GM19023 (cell line): ENCODE data around the gene FXYD6.

ENCODE experiments used
- ATAC-seq: cut with Tn5 transposase; IDR thresholded peaks from one replicate; pipeline ENCODE4 v1.9.1; 2021; ENCODE audit warnings: mild to moderate bottlenecking, moderate library complexity; ENCODE audit not compliant: unreplicated experiment

Gene FXYD6

DNA sequence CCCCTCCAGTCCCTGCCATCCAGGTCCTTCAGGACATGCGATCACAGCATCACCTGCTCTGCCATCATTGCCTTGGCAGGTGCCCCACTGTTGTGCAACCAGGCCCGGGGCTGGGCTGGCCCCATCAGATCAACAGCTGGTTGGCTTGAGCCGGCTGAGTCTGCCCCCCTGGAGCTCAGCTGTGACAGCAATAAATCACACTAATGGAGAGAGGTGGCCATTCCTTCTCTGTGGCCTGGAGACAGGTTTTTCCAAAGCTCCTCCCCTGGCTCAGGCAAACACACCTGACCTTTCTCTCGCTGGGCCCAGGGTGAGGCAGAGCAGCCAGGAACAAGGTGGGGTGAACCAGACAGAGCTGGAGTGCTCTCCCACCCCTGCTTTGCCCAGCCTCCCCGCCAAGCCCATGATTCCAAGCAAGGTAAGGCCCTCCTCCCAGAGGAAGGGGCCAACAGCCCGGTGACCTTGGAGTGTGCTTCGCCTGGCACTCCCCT is 43.0 kb downstream of the FXYD6 start:
- ATAC-seq = no peak

DNA sequence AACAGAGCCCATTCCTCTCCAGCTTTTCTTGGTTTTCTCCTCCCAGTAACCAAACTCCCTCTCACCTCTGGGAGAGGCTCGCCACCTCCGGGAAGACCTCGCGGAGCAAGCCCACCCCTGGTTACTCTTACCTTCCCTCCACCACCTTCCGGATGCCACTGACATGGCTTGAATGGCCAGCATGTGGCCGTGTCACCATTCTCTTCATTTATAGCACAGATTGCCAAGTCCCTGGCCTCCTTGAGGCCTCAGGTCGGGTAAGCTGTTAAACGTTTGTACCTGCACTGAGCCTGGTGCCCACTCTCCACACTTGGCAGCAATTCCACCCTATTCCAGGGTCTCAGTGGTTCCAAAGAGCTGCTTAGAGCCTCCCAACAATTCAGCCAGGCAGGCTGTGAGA is 43.9 kb downstream of the FXYD6 start:
- no peak for ATAC-seq

DNA sequence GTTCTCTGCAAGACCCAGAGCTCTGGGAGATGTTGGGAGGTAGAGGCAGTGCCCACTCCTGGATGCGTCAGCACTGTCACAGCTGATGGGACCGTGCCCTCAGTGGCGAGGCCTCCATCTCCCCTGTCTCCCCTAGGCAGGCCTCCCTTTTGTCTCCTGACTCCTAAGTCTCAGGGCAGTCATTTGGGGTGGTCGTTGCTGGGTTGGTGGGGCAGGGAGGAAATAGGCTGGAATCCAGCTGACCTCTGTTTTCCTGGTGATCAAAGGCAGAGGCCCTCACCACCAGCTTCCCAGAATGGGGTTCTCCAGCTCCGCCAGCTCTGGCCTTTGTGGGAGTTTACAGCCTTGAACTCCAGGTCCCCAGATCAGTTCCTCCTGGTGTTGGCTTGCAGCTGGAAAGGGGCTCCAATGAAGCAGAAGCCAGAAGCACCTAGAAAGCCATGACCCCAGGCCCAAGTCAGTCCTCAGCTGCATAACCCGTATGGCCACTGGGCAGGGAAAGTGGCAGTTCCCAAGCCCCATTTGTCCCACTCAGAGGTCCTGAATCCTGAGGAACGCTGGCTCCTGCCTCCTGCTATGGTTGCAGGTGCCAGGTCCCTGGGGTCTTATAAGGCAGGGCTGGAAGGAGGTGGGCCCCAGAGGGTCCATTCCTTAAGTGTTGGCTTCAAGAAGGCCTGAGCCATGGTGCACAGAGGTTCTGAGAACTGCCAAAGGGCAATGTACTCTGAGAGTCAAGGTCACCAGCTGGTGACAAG is 44.6 kb downstream of the FXYD6 start:
- no peak for ATAC-seq

DNA sequence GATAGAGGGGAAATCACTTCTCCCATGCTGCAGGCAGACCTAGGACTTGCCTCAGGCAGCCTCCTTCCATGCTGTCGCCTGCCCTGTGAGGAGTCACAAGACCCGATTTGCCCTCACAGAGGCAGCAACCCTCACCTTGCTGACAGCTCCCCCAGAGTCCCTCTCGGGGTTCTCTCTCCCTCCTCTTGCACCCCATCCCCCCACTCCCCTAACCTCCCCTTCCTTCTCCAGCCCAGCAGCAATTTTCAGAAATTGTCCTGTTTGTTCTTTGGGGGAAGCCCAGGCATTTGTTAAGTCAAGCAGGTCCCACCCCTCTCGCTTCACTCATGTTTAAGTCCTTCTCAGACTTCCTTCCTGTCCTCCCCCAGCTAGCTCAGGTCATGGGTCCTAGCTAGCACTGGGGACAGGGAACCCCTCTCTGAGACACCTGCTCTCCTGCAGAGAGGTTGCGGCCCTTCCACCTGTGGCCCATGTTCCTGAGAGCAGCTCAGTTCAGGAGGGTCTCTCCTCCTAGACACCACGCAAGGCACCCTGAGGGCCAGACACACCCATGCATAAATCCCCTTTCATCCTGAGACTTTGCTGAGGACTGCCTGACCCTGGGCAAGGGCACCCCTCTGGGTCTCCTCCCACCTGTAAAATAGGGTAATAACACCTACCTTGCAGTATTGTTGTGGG is 45.6 kb downstream of the FXYD6 start:
- no peak for ATAC-seq

DNA sequence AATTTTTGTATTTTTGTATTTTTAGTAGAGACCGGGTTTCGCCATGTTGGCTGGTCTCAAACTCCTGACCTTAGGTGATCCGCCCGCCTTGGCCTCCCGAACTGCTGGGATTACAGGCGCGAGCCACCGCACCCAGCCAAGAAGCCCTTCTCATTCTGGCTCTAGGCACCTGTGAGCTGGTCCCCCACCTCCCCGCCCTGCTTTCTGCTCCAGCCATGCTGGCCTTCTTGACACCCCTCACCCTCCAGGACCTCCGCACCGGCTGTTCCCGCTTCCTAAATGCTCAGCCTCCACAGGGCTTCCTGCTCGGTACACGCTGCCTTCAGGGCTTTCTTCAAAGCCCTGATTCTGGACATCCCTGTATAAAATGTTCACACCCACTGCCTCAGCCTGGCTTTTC is 46.4 kb downstream of the FXYD6 start:
- no peak for ATAC-seq

DNA sequence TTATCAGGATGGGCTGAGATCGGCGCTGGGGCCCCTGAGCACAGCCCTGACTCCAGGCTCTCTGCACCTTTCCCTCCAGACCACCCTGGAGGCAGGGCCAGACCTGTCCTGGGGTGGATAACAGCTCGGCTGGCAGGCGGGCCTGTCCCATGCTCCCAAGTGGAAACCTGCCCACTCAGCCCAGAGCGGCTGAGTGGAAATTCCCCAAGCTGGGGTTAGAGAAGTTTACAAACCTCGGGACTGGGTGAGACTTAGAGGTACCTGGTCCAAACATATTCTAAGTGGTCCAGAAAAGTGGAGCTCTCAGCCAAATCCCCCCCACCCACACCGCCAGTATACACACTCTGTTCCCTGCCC is 47.1 kb downstream of the FXYD6 start:
- ATAC-seq = no peak

DNA sequence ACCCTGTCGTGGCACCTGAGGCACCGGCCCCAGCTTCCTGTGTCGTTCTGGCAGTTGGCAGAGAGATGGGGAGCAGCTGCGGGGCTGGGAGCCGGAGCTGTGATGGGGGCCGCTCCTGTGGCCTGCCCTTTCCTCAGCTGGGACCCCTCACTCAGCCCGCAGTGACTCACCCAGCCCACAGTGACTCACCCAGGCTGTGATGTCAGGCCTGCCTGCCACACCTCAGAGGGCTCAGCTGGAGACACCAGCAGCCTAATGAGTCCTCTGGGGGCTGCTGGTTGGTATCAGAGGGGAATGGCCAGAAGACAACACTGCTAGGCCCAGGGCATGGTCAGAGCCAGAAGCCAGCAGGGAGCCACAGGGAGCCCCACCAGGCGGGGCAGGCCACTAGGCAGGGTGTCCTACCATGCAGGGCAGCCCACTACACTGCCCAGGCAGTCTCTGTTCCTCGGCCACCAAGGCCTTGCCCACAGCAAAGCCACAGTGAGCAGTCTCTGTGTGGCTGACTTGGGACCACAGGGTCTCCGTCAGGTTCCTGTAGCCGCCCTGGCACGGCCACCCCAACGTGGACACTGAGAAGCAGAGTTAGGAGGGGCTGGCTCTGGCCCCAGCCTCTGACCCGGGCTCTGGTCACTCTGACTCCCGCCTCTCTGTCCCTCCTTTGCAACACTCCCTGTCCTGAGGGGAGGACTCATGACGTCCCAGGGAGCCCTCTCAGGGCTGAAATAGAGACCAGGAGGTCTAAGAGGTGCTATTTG is 47.7 kb downstream of the FXYD6 start:
- ATAC-seq = no peak

DNA sequence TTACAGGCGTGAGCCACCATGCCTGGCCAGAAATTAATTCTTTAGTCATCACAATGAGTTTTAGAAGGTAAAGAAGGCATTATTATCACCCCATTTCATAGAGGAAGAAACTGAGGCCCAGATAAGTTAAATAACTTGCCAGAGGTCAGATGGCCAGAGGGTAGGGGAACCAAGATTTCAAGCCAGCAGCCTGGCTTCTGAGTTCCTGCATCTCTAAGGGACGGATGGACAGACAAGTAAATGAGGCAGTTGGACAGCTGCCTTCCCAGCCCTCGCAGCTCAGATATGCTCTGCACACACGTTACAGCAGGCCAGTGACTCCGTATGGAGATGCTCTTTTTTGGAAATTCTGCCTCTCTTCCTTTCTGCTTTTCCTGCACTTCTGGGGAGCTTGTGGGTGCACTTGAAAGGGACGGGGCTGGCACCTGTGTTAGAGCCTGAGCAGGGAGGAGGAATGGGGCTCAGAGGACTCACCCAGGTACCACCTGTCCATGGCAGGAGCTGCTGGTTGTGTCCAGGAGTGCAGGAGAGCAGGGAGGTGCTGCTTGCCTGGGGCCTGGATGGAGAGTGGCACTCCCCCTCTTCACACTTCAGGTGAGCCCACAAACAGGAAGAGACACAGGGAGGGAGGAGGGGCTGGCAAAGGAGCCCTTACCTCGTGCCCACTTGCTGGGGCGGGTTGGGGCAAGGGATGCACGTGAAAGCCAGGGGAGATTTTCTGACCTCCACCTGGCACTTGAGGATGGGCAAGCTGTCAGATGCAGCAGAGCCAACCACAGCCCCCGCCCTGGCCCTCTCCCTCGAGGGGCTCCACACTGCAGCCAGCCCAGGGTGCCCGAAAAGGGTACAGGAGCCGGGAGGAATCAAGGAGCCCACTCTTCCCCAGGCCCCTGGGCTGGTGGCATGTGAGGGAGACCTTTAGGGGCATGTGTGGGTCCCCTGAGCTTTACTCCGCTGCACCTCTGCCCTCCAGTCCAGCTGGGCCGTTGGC is 48.6 kb downstream of the FXYD6 start:
- no peak for ATAC-seq

DNA sequence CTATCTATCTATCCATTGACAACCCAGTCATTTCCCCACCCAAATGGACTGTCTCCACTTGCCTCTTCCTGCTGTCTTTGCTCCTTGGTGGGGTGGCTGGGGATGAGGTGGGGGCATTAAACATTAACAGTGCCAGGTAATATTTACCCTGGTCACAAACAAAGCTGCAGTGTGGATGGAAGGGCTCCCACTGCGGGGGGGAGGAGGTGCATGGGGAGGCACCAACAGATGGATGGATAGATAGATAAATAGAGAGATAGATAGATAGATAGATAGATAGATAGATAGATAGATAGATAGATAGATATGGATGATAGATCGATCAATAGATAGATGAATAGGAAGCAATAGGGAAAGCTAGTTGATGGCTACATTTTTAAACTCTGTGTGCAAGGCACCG is 49.6 kb downstream of the FXYD6 start:
- ATAC-seq = no peak

GRCh38 chr11:117826190-117826570 is 50.3 kb downstream of the FXYD6 start:
- no peak for ATAC-seq

DNA sequence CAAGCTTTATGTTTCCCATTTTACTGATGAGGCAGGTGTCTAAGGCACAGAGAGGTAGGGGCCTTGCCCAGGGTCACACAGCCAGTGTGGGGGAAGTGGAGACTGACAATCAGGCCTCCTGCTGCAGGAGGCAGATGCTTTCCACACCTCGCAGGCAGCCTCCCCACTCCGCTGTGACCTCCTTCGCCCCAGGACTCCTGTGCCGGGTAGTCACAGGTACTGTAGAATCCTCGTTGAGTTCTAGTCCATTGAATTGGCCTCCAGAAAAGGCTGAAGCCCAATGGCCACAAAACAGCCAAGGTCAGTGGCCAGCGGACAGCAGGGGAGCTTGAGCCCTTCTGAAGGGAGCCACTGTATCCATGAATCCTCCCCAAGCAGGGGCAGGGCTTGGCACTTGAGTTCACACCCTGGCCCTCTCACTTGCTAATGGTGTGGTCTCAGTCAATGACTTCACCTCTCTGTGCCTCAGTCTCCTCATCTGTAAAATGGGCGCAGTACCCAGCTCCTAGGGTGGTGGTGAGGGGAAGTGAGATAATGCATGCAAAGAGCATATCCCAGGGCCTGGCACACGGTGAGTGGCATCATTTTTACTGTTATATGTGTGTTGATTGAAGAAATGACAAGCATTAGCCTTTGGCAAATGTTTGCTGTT is 50.8 kb downstream of the FXYD6 start:
- ATAC-seq = no peak

DNA sequence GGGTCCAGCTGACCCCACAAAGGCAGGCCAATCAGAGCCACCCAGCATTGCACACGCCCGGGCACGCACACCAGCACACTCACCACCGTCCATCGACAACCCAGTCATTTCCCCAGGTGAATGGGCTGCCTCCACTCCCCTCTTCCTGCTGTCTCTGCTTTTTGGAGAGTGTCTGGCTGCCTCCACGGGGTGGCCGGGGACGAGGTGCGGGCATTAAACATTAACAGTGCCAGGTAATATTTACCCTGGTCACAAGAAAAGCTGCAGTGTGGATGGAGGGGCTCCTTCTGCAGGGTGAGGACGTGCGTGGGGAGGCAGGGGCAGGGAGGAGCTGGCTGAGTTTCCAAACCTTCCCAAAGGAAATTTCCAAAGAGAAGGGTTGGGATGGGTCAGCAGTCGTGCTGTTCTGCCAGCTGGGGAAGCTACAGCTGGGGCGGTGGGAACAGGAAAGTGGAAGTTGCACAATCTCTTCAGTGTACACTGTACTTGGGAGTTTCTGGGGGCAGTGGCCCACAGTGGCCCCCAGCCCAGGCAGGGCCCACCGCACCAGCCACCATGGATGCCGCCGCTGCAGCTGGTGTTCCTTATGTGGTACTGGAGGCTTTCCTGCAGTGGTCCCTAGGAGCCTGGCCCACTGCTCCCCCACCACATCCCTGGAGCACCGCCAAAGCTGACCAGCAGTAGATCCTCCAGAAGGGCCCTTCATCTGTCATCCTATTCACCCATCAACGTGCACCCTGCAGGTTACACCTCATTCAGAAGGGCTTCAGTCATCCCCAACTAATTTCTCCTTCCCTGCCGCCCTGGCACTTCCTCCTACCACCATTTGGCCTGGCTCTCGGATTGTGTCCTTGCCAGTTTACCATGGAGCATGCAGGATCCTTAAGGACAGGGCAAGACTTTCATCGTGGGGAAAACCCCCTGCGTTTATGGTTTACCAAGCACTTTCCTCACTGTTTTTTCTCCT is 51.6 kb downstream of the FXYD6 start, which contains the start of gene FXYD2:
FXYD2 (minus strand) TSS at position 174 of the 967 bp plus-strand sequence; CDS start at position 108, 66 bp downstream.
- ATAC-seq = no peak

- ATAC-seq = no peak
These were observed 52.5 kb downstream of the FXYD6 start for GRCh38 chr11:117823946-117824420.

GRCh38 chr11:117823294-117823945 is 53.0 kb downstream of the FXYD6 start:
- ATAC-seq = no peak

- no peak for ATAC-seq
These were observed 54.1 kb downstream of the FXYD6 start for GRCh38 chr11:117822074-117823033.

- ATAC-seq = no peak
These were observed 55.0 kb downstream of the FXYD6 start for GRCh38 chr11:117821431-117821830.

DNA sequence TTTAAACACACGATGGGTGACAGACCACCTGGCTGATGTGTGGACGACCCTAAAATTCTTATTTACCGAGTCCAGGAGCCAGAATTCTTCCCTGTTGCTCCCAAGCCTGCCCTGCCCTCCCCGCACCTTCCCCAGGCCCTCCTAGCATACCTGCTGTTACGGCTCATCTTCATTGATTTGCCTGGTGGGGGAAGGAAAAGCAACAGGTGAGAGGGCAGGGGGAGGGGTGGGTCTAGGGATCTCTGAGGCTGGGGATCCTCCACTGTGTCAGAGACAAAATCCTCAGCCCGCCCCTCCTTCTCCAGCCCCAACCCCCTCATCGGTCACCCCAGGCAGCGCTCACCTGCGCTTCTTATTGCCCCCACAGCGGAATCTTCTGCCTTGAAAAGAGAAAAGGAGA is 55.9 kb downstream of the FXYD6 start:
- no peak for ATAC-seq
